Middle frontal gyrus (tissue), 1 donor: ENCODE data around the gene ADCY5.

Source experiments
- DNase-seq: peaks from one replicate; pipeline ENCODE4 v3.0.0-alpha.2; 2015; ENCODE audit warnings: low spot score; ENCODE audit errors: extremely low spot score

The ADCY5 gene

GRCh38 chr3:123371426-123371825, 77.5 kb downstream of the ADCY5 start:
- no peak for DNase-seq

- DNase-seq: no peak
Observed at GRCh38 chr3:123370819-123371218, 78.1 kb downstream of the ADCY5 start.

- no peak for DNase-seq
Observed at GRCh38 chr3:123369085-123369484, 79.8 kb downstream of the ADCY5 start.

DNA sequence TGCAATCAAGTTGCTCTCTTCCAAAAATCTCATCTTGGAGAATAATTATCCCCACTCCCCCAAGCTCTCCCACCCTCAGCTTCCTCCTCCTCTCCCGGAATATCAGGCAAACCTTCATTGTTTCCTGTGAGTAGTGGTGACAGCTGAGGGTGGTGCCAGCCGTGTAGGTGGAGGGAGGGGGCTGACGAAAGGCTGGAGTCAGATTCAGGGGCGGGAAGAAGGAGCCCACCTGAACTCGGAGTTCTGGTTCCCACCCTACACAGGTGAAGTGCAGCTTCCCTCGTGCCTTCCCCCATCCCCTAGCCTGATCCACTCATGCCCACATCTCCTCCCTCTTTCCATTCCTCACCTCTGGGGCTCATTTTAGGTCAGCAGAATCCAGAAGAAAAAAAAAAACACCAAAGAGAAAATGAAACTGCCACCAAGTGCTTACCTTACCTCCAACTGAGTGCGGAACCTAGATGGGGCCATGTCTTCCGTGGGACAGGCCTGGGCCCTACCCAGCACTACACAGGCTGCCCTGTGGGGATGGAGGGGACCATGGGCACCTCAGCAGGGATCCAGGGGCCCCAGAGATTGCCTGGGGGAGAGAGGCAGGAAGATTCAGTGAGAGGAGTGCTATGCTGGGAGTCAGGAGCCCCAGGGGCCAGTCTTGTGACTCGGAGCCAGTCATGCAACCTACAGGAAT, 81.3 kb downstream of the ADCY5 start:
- no peak for DNase-seq

- DNase-seq: no peak
Observed at GRCh38 chr3:123365450-123366143, 83.3 kb downstream of the ADCY5 start.

DNA sequence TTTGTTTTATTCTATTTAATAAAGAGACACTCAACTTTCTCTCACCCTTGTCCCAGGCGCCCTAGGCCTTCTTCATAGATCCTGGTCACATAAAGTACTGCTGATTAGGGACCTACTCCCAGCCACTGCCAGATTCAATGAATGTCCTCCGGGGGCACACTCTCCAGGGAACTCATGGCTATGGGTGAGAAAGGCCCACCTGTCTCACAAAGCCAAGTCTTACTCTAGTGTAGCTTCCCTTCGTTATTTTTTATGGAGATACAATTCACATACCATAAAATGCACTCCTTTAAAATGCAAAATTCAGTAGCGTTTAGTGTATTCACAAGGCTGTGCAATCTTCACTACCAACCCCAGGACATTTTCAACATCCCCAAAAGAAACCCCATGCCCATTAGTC, 87.8 kb downstream of the ADCY5 start:
- DNase-seq: no peak

- DNase-seq: no peak
Observed at GRCh38 chr3:123357275-123357674, 91.6 kb downstream of the ADCY5 start.

- DNase-seq: no peak
Observed at GRCh38 chr3:123353850-123354233, 95.0 kb downstream of the ADCY5 start.

GRCh38 chr3:123353227-123353849, 95.6 kb downstream of the ADCY5 start:
- DNase-seq: no peak

DNA sequence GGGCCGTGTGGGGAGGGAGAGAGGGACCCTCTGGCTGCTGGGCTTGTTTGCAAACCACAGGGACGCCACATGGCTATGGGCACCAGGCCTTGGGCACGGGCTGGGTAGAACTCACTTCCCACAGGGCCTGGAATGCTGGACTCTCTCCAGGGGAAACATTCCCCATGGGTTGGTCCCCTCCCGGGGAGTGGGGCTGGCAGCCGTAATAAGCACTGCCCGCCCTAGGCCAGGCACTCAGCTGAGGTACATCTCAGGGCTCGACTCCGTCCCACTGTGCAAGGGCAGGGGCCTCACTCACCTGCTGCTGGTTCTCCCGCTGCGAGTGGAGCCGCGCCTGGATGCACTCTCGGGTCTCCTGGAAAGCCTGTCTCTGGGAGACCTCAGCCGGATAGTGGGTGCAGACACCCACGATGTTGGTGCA, 96.7 kb downstream of the ADCY5 start:
- no peak for DNase-seq

GRCh38 chr3:123351501-123351900, 97.4 kb downstream of the ADCY5 start:
- DNase-seq: no peak

DNA sequence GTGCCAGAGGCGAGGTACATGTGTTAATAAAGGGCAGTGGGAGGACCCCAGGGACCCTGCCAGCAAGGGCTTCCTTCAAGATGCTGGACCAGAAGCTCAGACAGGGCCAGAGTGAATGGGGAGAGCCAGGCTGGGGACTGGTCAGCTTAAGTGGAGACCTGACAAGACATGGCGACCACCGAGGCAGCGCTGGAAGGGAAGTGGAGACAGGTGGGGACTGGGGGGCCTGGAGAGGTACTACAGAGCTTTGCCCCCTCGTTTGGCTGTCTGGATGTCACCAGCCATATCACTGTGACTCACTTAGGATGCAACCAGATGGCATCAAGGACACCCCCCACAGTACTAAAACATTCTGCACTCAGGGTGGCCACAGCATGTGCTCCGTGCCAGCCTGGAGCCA, 97.9 kb downstream of the ADCY5 start:
- DNase-seq: no peak

- DNase-seq: no peak
Observed at GRCh38 chr3:123349566-123350435, 99.1 kb downstream of the ADCY5 start.

- no peak for DNase-seq
Observed at GRCh38 chr3:123349201-123349535, 99.7 kb downstream of the ADCY5 start.

GRCh38 chr3:123348471-123349200, 100.3 kb downstream of the ADCY5 start:
- no peak for DNase-seq

GRCh38 chr3:123347691-123348264, 101.1 kb downstream of the ADCY5 start:
- DNase-seq: no peak

DNA sequence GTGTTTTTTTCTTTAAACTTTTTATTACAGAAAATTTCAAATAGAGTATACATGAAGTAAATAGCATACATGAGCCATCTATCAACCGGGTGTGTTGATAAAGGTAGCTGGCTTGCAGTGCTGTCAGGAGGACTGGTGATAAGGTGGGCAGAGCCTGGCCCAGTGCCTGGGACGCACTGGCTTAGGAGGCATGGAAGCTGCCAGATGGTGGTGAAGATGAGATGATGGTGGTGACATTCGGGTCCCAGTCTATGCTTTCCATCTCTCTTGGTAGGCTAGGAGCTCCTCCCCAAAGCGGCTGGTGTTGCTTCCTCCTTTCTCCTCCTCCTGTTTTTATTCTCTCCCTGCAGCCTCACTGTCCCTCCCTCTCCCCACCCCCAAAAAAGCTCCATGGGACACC, 101.7 kb downstream of the ADCY5 start:
- DNase-seq: no peak

DNA sequence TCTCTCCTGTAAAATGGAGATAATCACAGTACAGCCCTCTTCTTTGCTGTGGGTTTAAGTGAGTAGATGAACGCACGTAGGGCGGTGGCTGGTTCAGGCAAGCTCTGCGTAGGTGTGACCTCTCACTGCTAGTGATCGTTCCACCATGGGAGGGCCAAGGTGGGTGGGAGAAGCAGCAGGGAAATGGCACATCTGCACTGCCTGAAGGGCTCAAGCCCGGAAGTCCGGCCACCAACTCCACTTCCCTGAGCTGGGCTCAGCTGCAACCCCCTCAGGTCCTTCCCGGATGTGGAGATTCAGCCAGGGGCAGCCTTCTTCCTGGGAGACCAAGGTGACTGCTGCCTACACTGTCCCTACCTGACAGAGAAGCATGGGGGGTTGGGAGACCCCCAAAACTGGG, 102.9 kb downstream of the ADCY5 start:
- DNase-seq: no peak

- no peak for DNase-seq
Observed at GRCh38 chr3:123344907-123345594, 103.8 kb downstream of the ADCY5 start.
